HG02678 (cell line): ENCODE results near the gene OR9Q1.

Experiments used
- ATAC-seq: cut with Tn5 transposase; IDR thresholded peaks from one replicate; pipeline ENCODE4 v1.9.1; 2021; ENCODE audit warnings: mild to moderate bottlenecking, moderate library complexity; ENCODE audit not compliant: unreplicated experiment

The OR9Q1 gene

DNA sequence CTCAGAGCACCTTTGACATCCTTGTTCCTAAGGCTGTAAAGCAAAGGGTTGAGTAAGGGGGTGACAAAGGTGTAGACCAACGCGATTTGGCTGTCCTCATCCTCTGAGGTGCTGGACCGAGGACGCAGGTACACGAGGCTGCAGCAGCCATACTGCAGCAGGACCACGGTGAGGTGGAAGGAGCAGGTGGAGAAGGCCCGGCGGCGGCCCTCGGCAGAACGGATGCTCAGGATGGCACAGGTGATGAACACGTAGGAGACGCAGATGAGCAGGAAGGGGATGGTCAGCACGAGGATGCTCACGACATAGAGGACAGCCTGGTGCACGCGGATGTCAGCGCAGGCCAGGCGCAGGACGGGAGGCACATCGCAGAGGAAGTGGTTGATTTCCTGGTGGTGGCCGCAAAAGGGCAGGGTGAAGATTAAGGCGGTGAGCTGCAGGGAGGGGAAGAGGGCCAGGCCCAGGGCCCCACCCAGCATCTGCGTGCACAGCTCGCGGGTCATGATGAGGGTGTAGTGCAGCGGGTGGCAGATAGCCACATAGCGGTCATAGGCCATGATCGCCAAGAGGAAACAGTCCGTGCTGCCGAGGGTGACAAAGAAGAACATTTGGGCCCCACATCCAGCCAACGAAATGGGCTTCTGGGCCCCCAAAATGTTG lies 204.4 kb downstream of the OR9Q1 start:
- no peak for ATAC-seq
